CD4-positive, alpha-beta T cell treated with Interleukin-15 for 1 hour (primary cell): ENCODE measurements around the gene HECTD3.
"Not testable (repeated sequence)": the region's sequence is repeated elsewhere in the genome, so short reads cannot be mapped to it uniquely, and the experiment has no call there.

Experiments
- DNase-seq: peaks from one replicate; pipeline ENCODE4 v3.0.0-alpha.2; 2020

The HECTD3 gene

DNA sequence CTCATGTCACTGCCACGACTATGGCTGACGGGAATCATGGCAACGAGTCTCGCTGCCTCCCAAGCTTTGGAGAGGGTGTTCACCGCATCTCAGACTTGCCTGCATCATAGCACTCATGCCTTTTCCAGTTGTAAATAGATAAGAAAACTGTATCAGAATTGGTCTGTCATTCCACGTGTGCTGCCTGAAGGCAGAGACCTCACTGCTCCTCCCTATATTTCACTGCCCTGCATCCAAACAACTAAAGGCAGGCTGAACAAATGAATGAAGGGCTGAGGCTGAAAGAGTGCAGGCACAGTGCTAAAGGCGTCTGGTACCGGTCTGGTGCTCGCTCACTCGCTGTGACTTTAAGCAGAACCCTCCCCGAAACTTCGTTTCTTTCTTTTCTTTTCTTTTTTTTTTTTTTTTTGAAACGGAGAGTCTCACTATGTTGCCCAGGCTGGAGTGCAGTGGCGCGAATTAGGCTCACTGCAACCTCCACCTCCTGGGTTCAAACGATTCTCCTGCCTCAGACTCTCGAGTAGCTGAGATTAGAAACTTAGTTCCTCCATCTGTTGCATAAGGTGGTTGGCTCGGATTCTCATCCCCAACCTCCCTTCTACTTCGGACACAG, 25.3 kb downstream of the HECTD3 start:
- no peak for DNase-seq

GRCh38 chr1:44977372-44977771, 33.8 kb downstream of the HECTD3 start:
- not testable (repeated sequence) for DNase-seq

DNA sequence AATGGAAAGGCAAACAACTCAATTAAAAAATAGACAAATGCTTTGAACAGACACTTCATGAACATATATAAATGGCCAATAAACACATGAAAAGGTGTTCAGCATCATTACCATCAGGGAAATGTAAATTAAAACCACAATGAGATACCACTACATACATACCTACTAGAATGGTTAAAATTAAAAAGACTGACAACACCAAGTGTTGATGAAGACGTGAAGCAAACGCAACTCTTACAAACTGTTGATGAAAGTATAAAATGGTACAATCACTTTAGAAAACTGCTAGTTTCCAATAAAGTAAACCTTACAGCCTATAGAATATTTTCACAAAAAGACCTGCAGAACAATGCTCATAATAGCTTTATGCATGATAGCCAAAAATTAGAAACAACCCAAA, 34.9 kb downstream of the HECTD3 start:
- no peak for DNase-seq

DNA sequence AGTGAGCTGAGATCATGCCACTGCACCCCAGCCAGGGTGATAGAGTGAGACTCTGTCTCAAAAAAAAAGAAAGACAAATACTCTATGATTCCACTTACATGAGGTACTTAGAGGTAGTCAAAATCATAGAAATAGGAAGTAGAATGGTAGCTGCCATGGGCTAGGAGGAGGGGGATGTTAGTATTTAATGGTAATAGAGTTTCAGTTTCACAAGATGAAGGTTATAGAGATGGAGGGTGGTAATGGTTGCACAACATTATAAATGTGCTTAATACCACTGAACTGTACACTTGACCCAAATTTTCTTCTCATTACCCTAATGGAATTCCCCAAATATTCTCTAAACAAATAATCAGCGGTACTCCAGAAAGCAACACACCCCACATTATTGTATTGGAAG, 37.5 kb downstream of the HECTD3 start:
- no peak for DNase-seq

DNA sequence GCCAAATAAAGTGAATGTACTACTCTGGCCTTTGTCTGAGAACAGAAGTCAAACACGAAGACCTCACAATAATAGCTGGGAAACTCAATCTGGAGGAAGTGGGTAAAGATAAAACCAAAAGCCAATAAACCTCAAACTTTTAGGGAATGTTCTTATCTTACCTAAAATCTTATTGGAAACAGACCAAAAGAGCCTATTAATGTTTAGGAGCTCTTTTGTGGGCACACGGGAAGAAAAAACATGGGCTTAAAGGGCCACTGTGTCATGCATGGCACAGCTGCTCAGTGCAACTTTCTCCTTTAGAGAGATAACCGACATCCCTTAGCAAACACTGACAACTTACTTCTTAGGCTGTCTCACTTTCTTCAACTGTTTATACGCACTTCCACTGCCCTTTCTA, 40.8 kb downstream of the HECTD3 start:
- no peak for DNase-seq

DNA sequence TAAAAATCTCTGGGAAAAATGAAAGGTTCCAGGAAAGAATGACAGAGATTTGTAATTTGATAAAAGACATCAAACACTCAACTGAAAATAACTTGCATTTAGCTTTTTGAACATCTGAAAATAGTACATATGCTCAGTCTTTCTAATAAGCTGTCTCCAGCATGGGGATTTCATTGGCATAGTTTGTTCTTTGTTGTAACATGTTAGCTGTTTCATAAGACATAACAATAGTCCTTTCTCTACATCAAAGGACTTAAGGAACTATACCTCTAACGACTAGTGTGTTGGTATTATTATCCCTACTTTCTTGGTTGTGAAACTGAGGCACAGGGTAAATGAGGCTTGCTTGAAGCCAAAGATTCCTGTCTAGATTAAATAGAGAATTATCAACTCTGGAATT, 46.7 kb downstream of the HECTD3 start:
- no peak for DNase-seq

- no peak for DNase-seq
Measured at GRCh38 chr1:44962729-44963128, 48.4 kb downstream of the HECTD3 start.

DNA sequence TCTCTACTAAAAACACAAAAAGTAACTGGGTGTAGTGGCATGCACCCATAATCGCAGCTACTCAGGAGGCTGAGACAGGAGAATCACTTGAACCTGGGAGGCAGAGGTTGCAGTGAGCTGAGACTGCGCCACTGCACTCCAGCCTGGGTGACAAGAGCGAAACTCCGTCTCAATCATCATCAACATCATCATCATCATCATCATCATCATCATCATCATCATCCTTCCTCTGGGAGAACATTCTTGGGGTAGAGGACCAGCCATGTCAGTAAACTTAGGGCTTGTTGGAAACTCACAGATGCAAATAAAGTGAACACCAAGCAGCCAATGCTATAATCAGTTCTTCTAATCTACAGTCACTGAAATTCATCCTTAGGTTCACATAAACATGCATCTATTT, 49.1 kb downstream of the HECTD3 start:
- DNase-seq, result not testable (repeated sequence)

- not testable (repeated sequence) for DNase-seq
Measured at GRCh38 chr1:44957566-44957965, 53.6 kb downstream of the HECTD3 start.

DNA sequence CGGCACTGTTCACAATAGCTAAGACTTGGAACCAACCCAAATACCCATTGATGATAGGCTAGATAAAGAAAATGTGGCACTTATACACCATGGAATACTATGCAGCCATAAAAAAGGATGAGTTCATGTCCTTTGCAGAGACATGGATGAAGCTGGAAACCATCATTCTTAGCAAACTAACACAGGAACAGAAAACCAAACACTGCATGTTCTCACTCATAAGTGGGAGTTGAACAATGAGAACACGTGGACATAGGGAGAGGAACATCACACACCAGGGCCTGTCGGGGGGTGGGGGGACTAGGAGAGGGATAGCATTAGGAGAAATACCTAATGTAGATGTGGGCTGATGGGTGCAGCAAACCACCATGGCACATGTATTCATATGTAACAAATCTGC, 55.0 kb downstream of the HECTD3 start:
- DNase-seq, result not testable (repeated sequence)
